Gastroesophageal sphincter (tissue), 4 donors: ENCODE measurements around the gene MINDY2. TPM values are rescaled to one million over a fixed set of nuclear protein-coding genes. Genes with fewer than 3 reads are reported as not detected.

ENCODE experiments used
- ATAC-seq: fragments of 150-250 bp; one replicate; pipeline ENCODE4 v1.9.1; 2016; ENCODE audit warnings: mild to moderate bottlenecking, moderate library complexity
- H3K27ac ChIP-seq, 4 donors: fragments of 200-600 bp; sonication (generic) in 3 of 4; 1 replicate in 3 of 4; 2 replicates in 1 of 4; pipeline ENCODE4 v1.5.1; 2016 to 2019
- H3K27me3 ChIP-seq: fragments of 200-600 bp; sonication (generic); one replicate; pipeline ENCODE4 v1.5.1; 2019
- H3K36me3 ChIP-seq, 2 donors: fragments of 200-600 bp; sonication (generic); one replicate each; pipeline ENCODE4 v1.5.1; 2019; ENCODE audit warnings: control low read depth in 1 of 2
- H3K4me1 ChIP-seq, 3 donors: fragments of 200-600 bp; sonication (generic); 1 replicate in 2 of 3; 2 replicates in 1 of 3; pipeline ENCODE4 v1.5.1; 2016 to 2019; ENCODE audit warnings: control low read depth in 2 of 3
- H3K4me3 ChIP-seq, 2 donors: fragments of 200-600 bp; sonication (generic); one replicate each; pipeline ENCODE4 v1.5.1; 2019; ENCODE audit warnings: mild to moderate bottlenecking in 1 of 2, moderate library complexity in 1 of 2
- H3K9me3 ChIP-seq, 3 donors: fragments of 200-600 bp; sonication (generic); one replicate each; pipeline ENCODE4 v1.5.1; 2017 to 2019; ENCODE audit warnings: control low read depth in 2 of 3
- CTCF ChIP-seq, 4 experiments: fragments of 200-600 bp in 2 of 4; fragments of 450-650 bp in 2 of 4; sonication (generic) in 1 of 4; IDR thresholded peaks; one replicate each; pipeline ENCODE4 v1.5.1; 2017 to 2019; ENCODE audit warnings: antibody characterized with exemption in 4 of 4, mild to moderate bottlenecking in 2 of 4, moderate library complexity in 2 of 4
- EP300 ChIP-seq: sonication (generic); formaldehyde crosslinking; IDR thresholded peaks from one replicate; pipeline ENCODE4 v1.6.1; 2017; ENCODE audit warnings: antibody characterized with exemption, mild to moderate bottlenecking
- POLR2A ChIP-seq, 2 donors: fragments of 450-650 bp; IDR thresholded peaks; one replicate each; pipeline ENCODE4 v1.6.1; 2017; ENCODE audit warnings: antibody characterized with exemption in 2 of 2, mild to moderate bottlenecking in 2 of 2, moderate library complexity in 1 of 2
- POLR2AphosphoS5 ChIP-seq: sonication (generic); formaldehyde crosslinking; IDR thresholded peaks from one replicate; pipeline ENCODE4 v1.6.1; 2017; ENCODE audit warnings: antibody characterized with exemption
- WGBS, 2 donors: methylation state at CpG; one replicate each; pipeline ENCODE4 v1.1.5; 2018; ENCODE audit warnings: low coverage in 1 of 2; 5-methylcytosine and 5-hydroxymethylcytosine counted together
- total RNA-seq, 4 donors: library from RNA; depleted of rRNA; stranded (reverse); fragments of >200 nt; gene quantifications; one replicate each; pipeline ENCODE4 v1.1.0, GENCODE V29; 2016

MINDY2 gene
- total RNA-seq, 4 donors from 2014 or later, result 28.6 to 44.4 (median 38.4) TPM

DNA sequence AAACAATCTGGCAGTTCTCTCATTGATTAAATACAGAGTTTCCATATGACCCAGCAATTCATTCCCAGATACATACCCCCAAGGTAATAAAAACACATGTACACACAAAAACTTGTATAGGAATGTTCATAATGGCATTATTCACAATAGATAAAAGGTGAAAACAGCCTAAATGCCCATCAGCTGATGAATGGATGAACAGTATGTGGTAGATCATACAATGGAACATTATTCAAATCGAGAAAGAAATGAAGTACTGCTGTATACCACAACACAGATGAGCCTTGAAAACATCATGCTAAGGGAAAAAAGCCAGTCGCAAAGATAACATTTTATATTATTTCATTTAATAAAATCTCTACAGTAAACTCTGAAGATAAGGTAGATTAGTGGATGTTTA lies 91.2 kb downstream of the MINDY2 start:
- ATAC-seq, result no peak
- Histone ChIP-seq H3K9me3 (no peaks in the 10 kb centered on the region), H3K27ac (no peak overlapping the region), H3K4me1 (peaks cover 0 to 14% (median 3%) of the 10 kb centered on the region in 3 donors), H3K27me3 (no peaks in the 10 kb centered on the region), H3K36me3 (no peaks in the 10 kb centered on the region), H3K4me3 (no peak overlapping the region)
- TF ChIP-seq POLR2A (IDR thresholded peaks at IDR 0.05), result no peak
- WGBS, 2 donors, result 71 to 93% methylated on average over 2 of the region's 2 CpGs

- TF ChIP-seq EP300 (no peak), POLR2AphosphoS5 (no peak), CTCF (IDR thresholded peaks at IDR 0.05) (no peak), POLR2A (IDR thresholded peaks at IDR 0.05) (no peak)
- Histone ChIP-seq H3K4me3 (peak overlapping the region; percentile 18 to 50), H3K4me1 (peaks cover 0 to 14% (median 3%) of the 10 kb centered on the region in 3 donors), H3K9me3 (no peaks in the 10 kb centered on the region), H3K27me3 (no peaks in the 10 kb centered on the region), H3K27ac (peak overlapping the region in 2 of 4 donors; percentile 31 to 54), H3K36me3 (no peaks in the 10 kb centered on the region)
- 10 to 80% methylated on average over 2 to 3 of the region's 54 CpGs for WGBS, 2 donors
- ATAC-seq, result peak; percentile 48
These were observed 93.7 kb downstream of the MINDY2 start for GRCh38 chr15:58864602-58865424.

DNA sequence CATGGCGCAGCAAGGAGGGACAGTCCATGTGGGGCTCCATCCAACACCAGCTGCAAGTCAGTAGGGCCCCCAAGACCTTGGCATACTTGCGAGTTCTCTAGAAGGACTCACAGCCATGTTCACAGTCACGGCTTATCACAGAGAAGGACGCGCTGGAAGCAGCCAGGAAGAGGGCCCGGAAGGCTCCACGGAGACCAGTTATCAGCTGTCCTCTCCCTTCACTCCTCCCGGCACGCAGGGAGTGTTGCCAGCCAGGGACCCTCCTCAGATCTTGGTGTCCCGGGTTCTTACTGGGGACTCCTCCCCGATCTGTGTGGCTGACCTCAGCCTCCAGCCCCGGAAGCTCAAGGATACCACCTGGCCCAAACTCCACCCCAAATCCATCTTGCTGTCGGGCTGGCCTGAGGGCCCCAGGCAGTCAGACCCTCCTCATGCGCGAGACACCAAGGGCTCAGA lies 94.4 kb downstream of the MINDY2 start:
- Histone ChIP-seq H3K27ac (peak overlapping the region in 2 of 4 donors; percentile 31 to 54), H3K4me3 (peak overlapping the region; percentile 18 to 50), H3K27me3 (no peaks in the 10 kb centered on the region), H3K4me1 (peaks cover 0 to 14% (median 3%) of the 10 kb centered on the region in 3 donors), H3K36me3 (no peaks in the 10 kb centered on the region), H3K9me3 (no peaks in the 10 kb centered on the region)
- peak; percentile 26 for ATAC-seq
- TF ChIP-seq CTCF (IDR thresholded peaks at IDR 0.05) (no peak), POLR2A (IDR thresholded peaks at IDR 0.05) (no peak), EP300 (no peak), POLR2AphosphoS5 (no peak)
- WGBS, 2 donors, result 59 to 73% methylated on average over 3 to 5 of the region's 15 CpGs

- Histone ChIP-seq H3K36me3 (no peaks in the 10 kb centered on the region), H3K27ac (no peak overlapping the region), H3K4me1 (peaks cover 0 to 14% (median 3%) of the 10 kb centered on the region in 3 donors), H3K27me3 (no peaks in the 10 kb centered on the region), H3K4me3 (no peak overlapping the region), H3K9me3 (no peaks in the 10 kb centered on the region)
- TF ChIP-seq POLR2A (IDR thresholded peaks at IDR 0.05) (no peak), CTCF (IDR thresholded peaks at IDR 0.05) (no peak), EP300 (no peak), POLR2AphosphoS5 (no peak)
- 92 to 96% methylated on average over 3 to 4 of the region's 4 CpGs for WGBS, 2 donors
- no peak for ATAC-seq
These were observed 96.8 kb downstream of the MINDY2 start for GRCh38 chr15:58867926-58868325.

DNA sequence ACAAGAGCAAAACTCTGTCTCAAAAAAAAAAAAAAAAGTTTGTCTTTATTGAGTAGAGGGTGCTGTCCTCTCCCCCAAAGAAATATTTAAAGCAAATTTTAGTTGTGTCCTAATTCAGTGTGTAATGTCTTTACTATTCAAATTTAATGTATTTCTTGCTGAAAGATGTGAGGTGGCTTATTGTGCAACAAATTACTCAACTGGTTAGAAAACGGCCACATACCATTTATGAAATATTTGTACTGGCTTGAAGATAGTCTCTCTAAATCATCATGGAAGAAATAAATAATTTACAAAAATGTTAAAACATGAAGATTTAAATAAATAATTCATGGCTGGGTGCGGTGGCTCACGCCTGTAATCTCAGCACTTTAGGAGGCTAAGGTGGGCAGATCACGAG lies 99.3 kb downstream of the MINDY2 start:
- Histone ChIP-seq H3K4me3 (no peak overlapping the region), H3K27me3 (no peaks in the 10 kb centered on the region), H3K9me3 (no peaks in the 10 kb centered on the region), H3K4me1 (no peaks in the 10 kb centered on the region), H3K36me3 (no peaks in the 10 kb centered on the region), H3K27ac (no peak overlapping the region)
- TF ChIP-seq POLR2AphosphoS5 (no peak), EP300 (no peak), POLR2A (IDR thresholded peaks at IDR 0.05) (no peak), CTCF (IDR thresholded peaks at IDR 0.05) (no peak)
- no peak for ATAC-seq
- whole genome bisulfite sequencing, 2 donors, result 97 to 100% methylated on average over 1 to 4 of the region's 4 CpGs
